GM12873 (cell line): ENCODE data around the gene PSMD6.

Source experiments
- CTCF ChIP-seq: IDR thresholded peaks from 2 replicates; pipeline ENCODE4 v1.5.1; 2012; ENCODE audit warnings: low read depth, mild to moderate bottlenecking, moderate library complexity, low read length, control low read depth; ENCODE audit not compliant: insufficient read depth; ENCODE audit errors: missing control alignments

PSMD6 gene

DNA sequence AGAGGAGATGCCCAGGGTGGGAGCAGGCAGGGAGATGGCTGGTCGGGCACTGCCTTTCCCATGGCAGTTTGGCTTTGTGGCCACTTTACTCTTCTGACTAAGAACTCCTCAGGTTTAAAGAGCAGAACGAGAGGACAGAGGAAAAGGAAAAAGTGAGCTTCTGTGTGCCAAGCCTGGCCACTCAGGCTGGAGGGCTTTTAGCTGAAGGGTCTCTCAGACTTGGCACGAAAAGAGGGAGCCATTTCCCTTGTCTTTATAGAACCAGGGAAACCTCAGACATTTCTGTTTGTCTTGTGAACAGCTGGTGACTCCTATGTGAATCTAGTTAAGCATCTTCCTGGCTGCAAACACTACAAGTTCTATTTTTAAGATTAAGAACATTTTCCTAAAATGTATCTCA lies 23.3 kb upstream of the PSMD6 start:
- no peak for TF ChIP-seq CTCF

- TF ChIP-seq CTCF: no peak
These were observed 19.7 kb upstream of the PSMD6 start for GRCh38 chr3:64042952-64043351.

DNA sequence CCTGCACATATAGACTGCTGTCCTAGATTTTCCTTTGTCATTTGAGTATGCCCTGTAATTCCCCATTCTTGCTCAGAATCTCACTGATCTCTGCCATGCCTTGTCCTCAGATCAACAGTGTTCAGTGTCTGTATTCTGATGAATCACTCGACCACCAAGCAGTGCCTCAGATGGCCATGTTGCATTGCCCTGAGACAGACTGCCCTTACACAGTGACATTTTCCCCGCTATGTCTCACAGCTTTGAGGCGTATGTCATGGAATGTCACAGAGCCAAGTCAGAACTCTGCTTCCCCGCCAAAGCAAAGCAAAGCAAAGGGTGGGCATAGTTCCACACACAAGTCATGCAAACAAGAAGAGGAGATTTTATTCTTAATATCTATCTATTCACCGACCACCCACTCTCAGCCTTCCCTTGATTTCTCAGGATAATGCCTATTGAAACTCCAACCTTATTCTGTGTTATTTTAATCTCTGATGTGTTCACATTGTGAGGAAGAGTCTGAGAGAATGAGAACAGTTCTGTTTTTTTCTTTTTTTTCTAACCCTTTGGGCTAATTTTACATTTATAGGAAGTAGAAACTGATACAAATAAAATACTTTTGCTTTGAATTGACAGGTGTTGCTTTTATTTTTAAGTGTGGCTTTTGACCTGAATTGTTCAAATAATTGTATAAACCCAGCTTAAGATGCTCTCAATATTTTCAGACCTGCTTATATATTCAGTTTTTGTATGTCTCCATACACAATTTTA lies 16.9 kb upstream of the PSMD6 start:
- TF ChIP-seq CTCF: no peak

DNA sequence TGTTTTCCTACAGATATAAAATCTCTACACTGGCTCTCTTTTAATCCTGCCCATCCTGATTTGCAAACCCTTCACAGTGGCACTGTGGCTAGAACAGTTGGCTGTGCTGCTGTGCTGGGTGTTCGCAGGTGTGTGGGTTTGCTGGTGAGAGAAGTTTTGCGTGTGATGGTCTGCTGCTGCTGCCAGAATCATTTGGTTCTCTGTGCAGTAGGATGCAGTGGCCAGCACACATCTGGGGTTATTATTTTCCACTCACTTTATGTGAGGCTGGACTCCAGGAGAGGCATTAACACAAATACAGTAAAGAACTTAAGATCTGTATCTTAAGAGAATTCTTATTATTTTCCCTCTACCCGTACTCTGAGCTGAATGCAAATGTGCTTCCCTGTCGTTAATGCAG lies 16.0 kb upstream of the PSMD6 start:
- no peak for TF ChIP-seq CTCF

DNA sequence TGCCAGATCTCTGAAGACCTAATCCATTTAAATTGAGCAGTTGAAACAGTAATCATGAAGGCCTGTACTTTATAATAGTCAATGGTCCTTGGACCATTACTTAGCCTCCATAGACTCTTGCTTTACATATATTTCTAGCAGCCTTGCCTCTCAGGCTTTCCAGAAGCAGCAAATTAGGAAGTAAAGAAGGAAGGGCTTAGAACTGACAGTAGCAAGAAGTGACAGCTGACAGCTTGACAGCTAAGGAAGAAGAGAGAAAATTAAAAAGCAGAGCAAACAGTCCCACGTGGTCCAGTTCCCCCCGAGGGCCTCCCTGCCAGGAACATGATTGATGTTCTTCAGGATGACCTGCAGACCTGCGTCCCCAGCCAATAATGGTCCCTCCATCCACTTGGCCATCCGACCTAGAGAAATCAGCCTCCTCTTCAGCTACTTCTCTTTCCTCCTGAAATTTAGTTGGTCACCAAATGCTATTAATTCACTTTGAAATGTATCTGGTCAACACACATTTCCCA lies 15.0 kb upstream of the PSMD6 start:
- no peak for TF ChIP-seq CTCF

DNA sequence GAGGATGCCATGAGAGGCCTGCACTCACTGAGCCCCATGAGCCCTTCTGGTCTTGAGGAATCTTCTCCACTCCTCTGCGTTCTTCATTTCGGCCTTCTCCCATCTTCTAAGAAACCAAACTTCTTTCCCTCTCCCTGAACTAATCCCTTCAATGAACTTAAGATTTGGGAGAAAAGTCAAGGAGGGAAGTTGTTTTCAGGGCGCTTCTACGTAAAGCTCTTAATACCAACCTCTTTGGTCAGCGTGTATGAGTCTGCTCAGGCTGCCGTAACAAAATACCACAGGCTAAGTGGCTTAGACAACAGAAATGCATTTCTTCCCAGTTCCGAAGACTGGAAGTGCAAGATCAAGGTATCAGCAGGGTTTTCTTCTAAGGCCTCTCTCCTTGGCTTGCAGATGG lies 13.8 kb upstream of the PSMD6 start:
- TF ChIP-seq CTCF: no peak

DNA sequence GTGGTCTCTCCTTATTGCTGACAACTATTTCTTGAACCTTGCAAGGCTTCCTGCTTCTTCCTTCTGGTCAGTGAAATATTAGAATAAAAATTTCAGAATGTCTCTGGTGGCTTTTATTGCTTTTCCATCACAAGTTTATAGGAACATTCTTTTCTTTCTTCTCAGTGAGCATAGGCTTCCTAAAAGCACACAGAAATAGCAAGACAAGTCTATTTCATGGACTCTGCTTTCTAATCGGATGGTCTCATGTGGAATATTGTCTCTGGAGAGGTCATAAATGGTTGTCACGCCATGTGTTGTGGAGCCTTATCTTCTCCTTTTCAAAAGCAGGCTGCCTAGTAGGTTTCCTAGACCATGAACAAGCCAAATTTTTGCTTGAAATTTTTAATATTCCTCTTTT lies 9.8 kb upstream of the PSMD6 start:
- no peak for TF ChIP-seq CTCF
